ENCODE measurements around the gene GRIFIN. TPM values are rescaled to one million over a fixed set of nuclear protein-coding genes. Genes with fewer than 3 reads are reported as not detected.

The GRIFIN gene
- total RNA-seq, 1 donor from 2014 or later, result not detected

DNA sequence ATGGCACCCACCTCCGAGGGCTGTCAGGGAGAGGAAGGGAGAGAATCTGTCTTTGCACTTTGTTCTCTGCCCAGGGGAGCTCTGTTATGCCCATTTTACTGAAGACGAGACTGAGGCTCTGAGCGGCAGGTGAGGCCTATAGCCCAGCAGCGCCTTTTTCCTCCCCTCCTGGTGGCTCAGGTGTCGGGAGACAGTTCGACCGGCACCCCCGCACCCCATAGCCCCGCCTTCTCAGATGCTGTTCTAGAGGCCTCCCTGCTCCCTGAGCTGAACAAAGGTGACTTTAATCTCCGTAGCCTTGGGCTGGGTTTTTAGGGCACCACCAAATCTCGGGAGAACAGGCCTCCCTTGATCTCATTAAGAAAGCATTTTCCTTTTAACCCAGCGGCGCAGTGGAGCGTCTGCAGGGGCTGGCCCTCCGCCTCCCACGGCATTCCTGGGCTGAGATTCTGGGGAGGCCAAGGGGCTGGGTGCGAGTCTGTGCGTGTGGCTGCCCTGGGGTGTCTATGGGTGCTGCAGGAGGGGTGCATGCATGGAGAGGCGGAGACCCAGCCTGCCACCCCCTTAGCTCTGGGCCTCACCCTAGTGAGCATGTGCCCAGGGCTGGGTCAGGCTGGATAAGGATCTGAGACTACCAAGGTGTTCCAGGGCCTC lies 46.7 kb upstream of the GRIFIN start:
- H3K4me3 Mint-ChIP-seq (ENCODE audit: unreplicated experiment), result peak overlapping the region; percentile 80
- H3K36me3 Mint-ChIP-seq (ENCODE audit: low read depth), result peaks cover 3% of the 10 kb centered on the region
- no peak for DNase-seq (ENCODE audit: low spot score)
- H3K27me3 Mint-ChIP-seq (ENCODE audit: low read depth), result no peaks in the 10 kb centered on the region
- peaks cover 56% of the 10 kb centered on the region for H3K4me1 Mint-ChIP-seq (ENCODE audit: low read depth)
- TF ChIP-seq, protein P1, sequence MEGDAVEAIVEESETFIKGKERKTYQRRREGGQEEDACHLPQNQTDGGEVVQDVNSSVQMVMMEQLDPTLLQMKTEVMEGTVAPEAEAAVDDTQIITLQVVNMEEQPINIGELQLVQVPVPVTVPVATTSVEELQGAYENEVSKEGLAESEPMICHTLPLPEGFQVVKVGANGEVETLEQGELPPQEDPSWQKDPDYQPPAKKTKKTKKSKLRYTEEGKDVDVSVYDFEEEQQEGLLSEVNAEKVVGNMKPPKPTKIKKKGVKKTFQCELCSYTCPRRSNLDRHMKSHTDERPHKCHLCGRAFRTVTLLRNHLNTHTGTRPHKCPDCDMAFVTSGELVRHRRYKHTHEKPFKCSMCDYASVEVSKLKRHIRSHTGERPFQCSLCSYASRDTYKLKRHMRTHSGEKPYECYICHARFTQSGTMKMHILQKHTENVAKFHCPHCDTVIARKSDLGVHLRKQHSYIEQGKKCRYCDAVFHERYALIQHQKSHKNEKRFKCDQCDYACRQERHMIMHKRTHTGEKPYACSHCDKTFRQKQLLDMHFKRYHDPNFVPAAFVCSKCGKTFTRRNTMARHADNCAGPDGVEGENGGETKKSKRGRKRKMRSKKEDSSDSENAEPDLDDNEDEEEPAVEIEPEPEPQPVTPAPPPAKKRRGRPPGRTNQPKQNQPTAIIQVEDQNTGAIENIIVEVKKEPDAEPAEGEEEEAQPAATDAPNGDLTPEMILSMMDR (IDR thresholded peaks at IDR 0.05), result no peak
- peak overlapping the region; percentile 33 for H3K27ac Mint-ChIP-seq (ENCODE audit: unreplicated experiment)
- H3K9me3 Mint-ChIP-seq (ENCODE audit: low read depth), result no peaks in the 10 kb centered on the region

GRCh38 chr7:2521952-2522591 lies 45.9 kb upstream of the GRIFIN start:
- Mint-ChIP-seq H3K27me3 (ENCODE audit: low read depth) (no peaks in the 10 kb centered on the region), H3K9me3 (ENCODE audit: low read depth) (no peaks in the 10 kb centered on the region), H3K4me3 (ENCODE audit: unreplicated experiment) (peak overlapping the region; percentile 80), H3K36me3 (ENCODE audit: low read depth) (peaks cover 3% of the 10 kb centered on the region), H3K27ac (ENCODE audit: unreplicated experiment) (peak overlapping the region; percentile 74), H3K4me1 (ENCODE audit: low read depth) (peaks cover 56% of the 10 kb centered on the region)
- DNase-seq (ENCODE audit: low spot score), result no peak
- TF ChIP-seq, protein P1 (IDR thresholded peaks at IDR 0.05), result no peak

- no peak for DNase-seq (ENCODE audit: low spot score)
- Mint-ChIP-seq H3K9me3 (ENCODE audit: low read depth) (no peaks in the 10 kb centered on the region), H3K4me3 (ENCODE audit: unreplicated experiment) (peak overlapping the region; percentile 80), H3K27ac (ENCODE audit: unreplicated experiment) (no peak overlapping the region), H3K27me3 (ENCODE audit: low read depth) (no peaks in the 10 kb centered on the region), H3K4me1 (ENCODE audit: low read depth) (peaks cover 63% of the 10 kb centered on the region), H3K36me3 (ENCODE audit: low read depth) (peaks cover 3% of the 10 kb centered on the region)
- TF ChIP-seq, protein P1 (IDR thresholded peaks at IDR 0.05), result no peak
These were observed 45.1 kb upstream of the GRIFIN start for GRCh38 chr7:2521341-2521745.

GRCh38 chr7:2520761-2521290 lies 44.6 kb upstream of the GRIFIN start:
- Mint-ChIP-seq H3K9me3 (ENCODE audit: low read depth) (no peaks in the 10 kb centered on the region), H3K27ac (ENCODE audit: unreplicated experiment) (peak overlapping the region; percentile 32), H3K4me1 (ENCODE audit: low read depth) (peaks cover 64% of the 10 kb centered on the region), H3K4me3 (ENCODE audit: unreplicated experiment) (peak overlapping the region; percentile 80), H3K27me3 (ENCODE audit: low read depth) (no peaks in the 10 kb centered on the region), H3K36me3 (ENCODE audit: low read depth) (peaks cover 3% of the 10 kb centered on the region)
- TF ChIP-seq, protein P1 (IDR thresholded peaks at IDR 0.05), result no peak
- DNase-seq (ENCODE audit: low spot score), result no peak

- H3K27ac Mint-ChIP-seq (ENCODE audit: unreplicated experiment), result peak overlapping the region; percentile 32
- H3K4me1 Mint-ChIP-seq (ENCODE audit: low read depth), result peaks cover 66% of the 10 kb centered on the region
- H3K4me3 Mint-ChIP-seq (ENCODE audit: unreplicated experiment), result peak overlapping the region; percentile 80
- H3K9me3 Mint-ChIP-seq (ENCODE audit: low read depth), result no peaks in the 10 kb centered on the region
- TF ChIP-seq, protein P1 (IDR thresholded peaks at IDR 0.05), result peak; percentile 10
- no peak for DNase-seq (ENCODE audit: low spot score)
- H3K36me3 Mint-ChIP-seq (ENCODE audit: low read depth), result peaks cover 3% of the 10 kb centered on the region
- no peaks in the 10 kb centered on the region for H3K27me3 Mint-ChIP-seq (ENCODE audit: low read depth)
These were observed 44.0 kb upstream of the GRIFIN start for GRCh38 chr7:2520131-2520760.
